K562 (cell line): ENCODE results near the gene MPG. TPM values are rescaled to one million over a fixed set of nuclear protein-coding genes. Genes with fewer than 3 reads are reported as not detected.
A peak's percentile ranks its signal among the peaks of the same experiment; 100 is the strongest.

Source experiments
- BRCA1 ChIP-seq, 2 experiments: fragments of 450-650 bp in 1 of 2; sonication (generic) in 1 of 2; formaldehyde crosslinking in 1 of 2; IDR thresholded peaks; 2 replicates each; pipeline versions ENCODE4 v1.5.0 to v1.6.1; 2017 to 2020; ENCODE audit warnings: mild to moderate bottlenecking in 1 of 2, missing genetic modification reagents in 1 of 2
- EGR1 ChIP-seq: fragments of 450-650 bp; conservative IDR thresholded peaks from 2 replicates; pipeline ENCODE4 v1.6.1; 2017; ENCODE audit warnings: mild to moderate bottlenecking
- ETV5 ChIP-seq: sonication (generic); formaldehyde crosslinking; IDR thresholded peaks from 2 replicates; pipeline ENCODE4 v1.4.0; 2020; ENCODE audit warnings: low read depth, mild to moderate bottlenecking, missing genetic modification reagents
- IFI16 ChIP-seq: fragments of 250-450 bp; sonication (Bioruptor Pico); IDR thresholded peaks from 2 replicates; pipeline ENCODE4 v2.1.2; 2022; ENCODE audit warnings: mild to moderate bottlenecking, inconsistent platforms
- JUN ChIP-seq, 2 experiments: sonication (generic) in 1 of 2; formaldehyde crosslinking in 1 of 2; IDR thresholded peaks; 2 replicates each; pipeline versions ENCODE4 v1.6.1 to v1.8.0; 2012 to 2022; ENCODE audit warnings: borderline replicate concordance in 2 of 2, mild to moderate bottlenecking in 2 of 2, improper control_type of control experiment in 1 of 2, low read depth in 1 of 2, low read length in 1 of 2, missing genetic modification reagents in 1 of 2
- MAZ ChIP-seq, 2 experiments: fragments of 450-650 bp in 1 of 2; sonication (generic) in 1 of 2; formaldehyde crosslinking; IDR thresholded peaks in 1 of 2; conservative IDR thresholded peaks in 1 of 2; 2 replicates each; pipeline versions ENCODE4 v1.4.0 to v1.5.0; 2020; ENCODE audit warnings: mild to moderate bottlenecking in 1 of 2, missing genetic modification reagents in 1 of 2
- MTA1 ChIP-seq: fragments of 450-650 bp; IDR thresholded peaks from 2 replicates; pipeline ENCODE4 v1.6.1; 2017; ENCODE audit warnings: borderline replicate concordance
- RBBP5 ChIP-seq: fragments of 200-600 bp; sonication (generic); IDR thresholded peaks from 2 replicates; pipeline ENCODE4 v1.6.1; 2012; ENCODE audit warnings: borderline replicate concordance, mild to moderate bottlenecking, low read length, control low read depth, inconsistent platforms; ENCODE audit not compliant: insufficient read depth, poor library complexity, severe bottlenecking
- TAF9B ChIP-seq: fragments of 450-650 bp; IDR thresholded peaks from 2 replicates; pipeline ENCODE4 v1.6.1; 2018; ENCODE audit warnings: mild to moderate bottlenecking; ENCODE audit not compliant: partially characterized antibody
- polyA plus RNA-seq, 8 experiments: library from polyadenylated mRNA; depleted of rRNA in 4 of 8; stranded (reverse) in 5 of 8; unstranded in 3 of 8; fragments of >200 nt; fragmentation: Nextera tagmentation in 2 of 8; fragmentation: Illumina TruSeq in 1 of 8; extraction: Ambion mirVana in 2 of 8; extraction: Trizol in 1 of 8; gene quantifications; 2 replicates each; pipeline versions ENCODE4 v1.2.1 to v1.2.3, GENCODE V29; 2011 to 2014; ENCODE audit warnings: inconsistent platforms in 1 of 8, missing spikeins in 1 of 8
- total RNA-seq, 7 experiments: library from RNA; depleted of rRNA in 6 of 7; stranded (reverse); fragments of >200 nt in 6 of 7; fragmentation: Illumina TruSeq in 2 of 7; extraction: Trizol in 2 of 7; gene quantifications; 2 replicates each; pipeline versions ENCODE4 v1.2.1 to v1.2.3, GENCODE V29; 2011 to 2021; ENCODE audit warnings: low replicate concordance in 1 of 7
- TF ChIP-seq, protein P1 (sequence below): fragments of 450-650 bp; IDR thresholded peaks from 2 replicates; pipeline ENCODE4 v1.6.1; 2016; ENCODE audit warnings: mild to moderate bottlenecking, moderate library complexity
- TF ChIP-seq, protein P2 (sequence below): sonication (generic); formaldehyde crosslinking; IDR thresholded peaks from 2 replicates; pipeline ENCODE4 v1.9.0; 2022; ENCODE audit warnings: mild to moderate bottlenecking, missing genetic modification reagents
- TF ChIP-seq, protein P3 (sequence below), 2 experiments: fragments of 450-650 bp in 1 of 2; sonication (generic) in 1 of 2; formaldehyde crosslinking in 1 of 2; IDR thresholded peaks in 1 of 2; conservative IDR thresholded peaks in 1 of 2; 2 replicates each; pipeline versions ENCODE4 v1.6.1 to v1.8.1; 2016 to 2023; ENCODE audit warnings: mild to moderate bottlenecking in 2 of 2, moderate library complexity in 2 of 2, inconsistent platforms in 1 of 2, missing genetic modification reagents in 1 of 2

Gene MPG
- total and polyA plus RNA-seq, 9 of the 15 experiments (the other 6 are each of a cell fraction or from before 2014, with no cell fraction given) = 0.42 to 226 (median 36.2) TPM

DNA sequence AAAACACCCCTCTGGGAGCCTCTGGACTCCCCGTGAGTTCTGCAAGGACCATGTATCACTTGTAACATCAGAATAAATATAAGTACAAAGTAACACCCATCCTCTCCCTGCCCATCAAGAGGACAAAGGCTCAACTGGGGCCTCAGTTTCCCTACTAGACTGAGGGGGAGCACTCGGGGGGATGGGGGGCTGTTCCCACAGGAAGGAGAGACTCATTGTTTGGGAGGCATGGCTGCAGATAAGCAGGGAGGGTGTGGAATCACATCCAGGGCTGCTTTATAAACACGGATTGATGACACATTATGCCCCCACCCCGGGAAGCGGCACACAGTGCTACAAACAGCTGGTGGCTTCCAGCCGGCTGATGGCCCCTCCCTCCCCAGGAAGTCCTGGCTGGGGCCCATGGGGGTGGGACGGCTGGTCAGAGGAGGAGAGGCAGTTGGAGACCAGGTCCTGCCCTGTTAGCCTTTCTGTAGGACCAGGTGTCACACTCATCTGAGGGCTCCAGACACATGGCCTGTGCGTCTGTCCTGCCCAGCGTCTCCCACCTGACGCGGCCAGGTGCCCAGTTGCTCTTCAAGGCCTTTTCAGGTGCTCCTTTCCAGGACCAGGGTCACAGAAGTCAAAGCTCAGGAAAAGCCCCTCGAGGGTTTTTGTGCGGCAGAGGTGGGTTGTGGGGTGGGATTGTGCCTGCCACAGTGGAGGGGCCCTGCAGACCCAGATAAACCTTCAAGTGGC is 1.3 kb upstream of the MPG start (continued):
- TF ChIP-seq, protein P1, sequence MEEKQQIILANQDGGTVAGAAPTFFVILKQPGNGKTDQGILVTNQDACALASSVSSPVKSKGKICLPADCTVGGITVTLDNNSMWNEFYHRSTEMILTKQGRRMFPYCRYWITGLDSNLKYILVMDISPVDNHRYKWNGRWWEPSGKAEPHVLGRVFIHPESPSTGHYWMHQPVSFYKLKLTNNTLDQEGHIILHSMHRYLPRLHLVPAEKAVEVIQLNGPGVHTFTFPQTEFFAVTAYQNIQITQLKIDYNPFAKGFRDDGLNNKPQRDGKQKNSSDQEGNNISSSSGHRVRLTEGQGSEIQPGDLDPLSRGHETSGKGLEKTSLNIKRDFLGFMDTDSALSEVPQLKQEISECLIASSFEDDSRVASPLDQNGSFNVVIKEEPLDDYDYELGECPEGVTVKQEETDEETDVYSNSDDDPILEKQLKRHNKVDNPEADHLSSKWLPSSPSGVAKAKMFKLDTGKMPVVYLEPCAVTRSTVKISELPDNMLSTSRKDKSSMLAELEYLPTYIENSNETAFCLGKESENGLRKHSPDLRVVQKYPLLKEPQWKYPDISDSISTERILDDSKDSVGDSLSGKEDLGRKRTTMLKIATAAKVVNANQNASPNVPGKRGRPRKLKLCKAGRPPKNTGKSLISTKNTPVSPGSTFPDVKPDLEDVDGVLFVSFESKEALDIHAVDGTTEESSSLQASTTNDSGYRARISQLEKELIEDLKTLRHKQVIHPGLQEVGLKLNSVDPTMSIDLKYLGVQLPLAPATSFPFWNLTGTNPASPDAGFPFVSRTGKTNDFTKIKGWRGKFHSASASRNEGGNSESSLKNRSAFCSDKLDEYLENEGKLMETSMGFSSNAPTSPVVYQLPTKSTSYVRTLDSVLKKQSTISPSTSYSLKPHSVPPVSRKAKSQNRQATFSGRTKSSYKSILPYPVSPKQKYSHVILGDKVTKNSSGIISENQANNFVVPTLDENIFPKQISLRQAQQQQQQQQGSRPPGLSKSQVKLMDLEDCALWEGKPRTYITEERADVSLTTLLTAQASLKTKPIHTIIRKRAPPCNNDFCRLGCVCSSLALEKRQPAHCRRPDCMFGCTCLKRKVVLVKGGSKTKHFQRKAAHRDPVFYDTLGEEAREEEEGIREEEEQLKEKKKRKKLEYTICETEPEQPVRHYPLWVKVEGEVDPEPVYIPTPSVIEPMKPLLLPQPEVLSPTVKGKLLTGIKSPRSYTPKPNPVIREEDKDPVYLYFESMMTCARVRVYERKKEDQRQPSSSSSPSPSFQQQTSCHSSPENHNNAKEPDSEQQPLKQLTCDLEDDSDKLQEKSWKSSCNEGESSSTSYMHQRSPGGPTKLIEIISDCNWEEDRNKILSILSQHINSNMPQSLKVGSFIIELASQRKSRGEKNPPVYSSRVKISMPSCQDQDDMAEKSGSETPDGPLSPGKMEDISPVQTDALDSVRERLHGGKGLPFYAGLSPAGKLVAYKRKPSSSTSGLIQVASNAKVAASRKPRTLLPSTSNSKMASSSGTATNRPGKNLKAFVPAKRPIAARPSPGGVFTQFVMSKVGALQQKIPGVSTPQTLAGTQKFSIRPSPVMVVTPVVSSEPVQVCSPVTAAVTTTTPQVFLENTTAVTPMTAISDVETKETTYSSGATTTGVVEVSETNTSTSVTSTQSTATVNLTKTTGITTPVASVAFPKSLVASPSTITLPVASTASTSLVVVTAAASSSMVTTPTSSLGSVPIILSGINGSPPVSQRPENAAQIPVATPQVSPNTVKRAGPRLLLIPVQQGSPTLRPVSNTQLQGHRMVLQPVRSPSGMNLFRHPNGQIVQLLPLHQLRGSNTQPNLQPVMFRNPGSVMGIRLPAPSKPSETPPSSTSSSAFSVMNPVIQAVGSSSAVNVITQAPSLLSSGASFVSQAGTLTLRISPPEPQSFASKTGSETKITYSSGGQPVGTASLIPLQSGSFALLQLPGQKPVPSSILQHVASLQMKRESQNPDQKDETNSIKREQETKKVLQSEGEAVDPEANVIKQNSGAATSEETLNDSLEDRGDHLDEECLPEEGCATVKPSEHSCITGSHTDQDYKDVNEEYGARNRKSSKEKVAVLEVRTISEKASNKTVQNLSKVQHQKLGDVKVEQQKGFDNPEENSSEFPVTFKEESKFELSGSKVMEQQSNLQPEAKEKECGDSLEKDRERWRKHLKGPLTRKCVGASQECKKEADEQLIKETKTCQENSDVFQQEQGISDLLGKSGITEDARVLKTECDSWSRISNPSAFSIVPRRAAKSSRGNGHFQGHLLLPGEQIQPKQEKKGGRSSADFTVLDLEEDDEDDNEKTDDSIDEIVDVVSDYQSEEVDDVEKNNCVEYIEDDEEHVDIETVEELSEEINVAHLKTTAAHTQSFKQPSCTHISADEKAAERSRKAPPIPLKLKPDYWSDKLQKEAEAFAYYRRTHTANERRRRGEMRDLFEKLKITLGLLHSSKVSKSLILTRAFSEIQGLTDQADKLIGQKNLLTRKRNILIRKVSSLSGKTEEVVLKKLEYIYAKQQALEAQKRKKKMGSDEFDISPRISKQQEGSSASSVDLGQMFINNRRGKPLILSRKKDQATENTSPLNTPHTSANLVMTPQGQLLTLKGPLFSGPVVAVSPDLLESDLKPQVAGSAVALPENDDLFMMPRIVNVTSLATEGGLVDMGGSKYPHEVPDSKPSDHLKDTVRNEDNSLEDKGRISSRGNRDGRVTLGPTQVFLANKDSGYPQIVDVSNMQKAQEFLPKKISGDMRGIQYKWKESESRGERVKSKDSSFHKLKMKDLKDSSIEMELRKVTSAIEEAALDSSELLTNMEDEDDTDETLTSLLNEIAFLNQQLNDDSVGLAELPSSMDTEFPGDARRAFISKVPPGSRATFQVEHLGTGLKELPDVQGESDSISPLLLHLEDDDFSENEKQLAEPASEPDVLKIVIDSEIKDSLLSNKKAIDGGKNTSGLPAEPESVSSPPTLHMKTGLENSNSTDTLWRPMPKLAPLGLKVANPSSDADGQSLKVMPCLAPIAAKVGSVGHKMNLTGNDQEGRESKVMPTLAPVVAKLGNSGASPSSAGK = no peak
- TF ChIP-seq ETV5 (0 out of 2 replicates have a peak, but pooled peaks have one; percentile 18), MAZ (CRISPR knock-in tag; conservative IDR thresholded peaks at IDR 0.05 in 1 of 2, IDR thresholded peaks at IDR 0.05 in 1 of 2) (peak in 1 of 2 experiments; percentile 65; a peak in 1 of 4 replicates), RBBP5 (no peak), EGR1 (peak; percentile 10; the same call in 1 of the 2 replicates), MTA1 (no peak), IFI16 (no peak), TAF9B (peak; percentile 93), BRCA1 (IDR thresholded peaks at IDR 0.05) (no peak), BRCA1 (CRISPR knock-in tag; IDR thresholded peaks at IDR 0.05) (no peak), JUN (IDR thresholded peaks at IDR 0.05; ENCODE audit: borderline replicate concordance, low read depth, low read length) (peak; percentile 57; the same call in 1 of the 2 replicates), JUN (CRISPR knock-in tag; IDR thresholded peaks at IDR 0.05; ENCODE audit: borderline replicate concordance) (0 out of 2 replicates have a peak, but pooled peaks have one; percentile 45)
- TF ChIP-seq, protein P2, sequence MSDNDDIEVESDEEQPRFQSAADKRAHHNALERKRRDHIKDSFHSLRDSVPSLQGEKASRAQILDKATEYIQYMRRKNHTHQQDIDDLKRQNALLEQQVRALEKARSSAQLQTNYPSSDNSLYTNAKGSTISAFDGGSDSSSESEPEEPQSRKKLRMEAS (CRISPR knock-in tag) = peak; percentile 6; the same call in 1 of the 2 replicates
- TF ChIP-seq, protein P3, sequence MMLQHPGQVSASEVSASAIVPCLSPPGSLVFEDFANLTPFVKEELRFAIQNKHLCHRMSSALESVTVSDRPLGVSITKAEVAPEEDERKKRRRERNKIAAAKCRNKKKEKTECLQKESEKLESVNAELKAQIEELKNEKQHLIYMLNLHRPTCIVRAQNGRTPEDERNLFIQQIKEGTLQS (IDR thresholded peaks at IDR 0.05) = peak; percentile 43
- TF ChIP-seq, protein P3 (CRISPR knock-in tag; conservative IDR thresholded peaks at IDR 0.05) = no peak
